HG03521 (cell line): ENCODE measurements around the gene CLCA4.
A peak's percentile ranks its signal among the peaks of the same experiment; 100 is the strongest.
"Not testable (repeated sequence)": the region's sequence is repeated elsewhere in the genome, so short reads cannot be mapped to it uniquely, and the experiment has no call there.

ENCODE experiments used
- ATAC-seq: cut with Tn5 transposase; IDR thresholded peaks from one replicate; pipeline ENCODE4 v1.9.1; 2021; ENCODE audit warnings: mild to moderate bottlenecking, moderate library complexity; ENCODE audit not compliant: unreplicated experiment

Gene CLCA4

GRCh38 chr1:86596741-86597290 is 49.9 kb downstream of the CLCA4 start:
- no peak for ATAC-seq

- ATAC-seq: not testable (repeated sequence)
Observed at GRCh38 chr1:86606080-86606479, 59.2 kb downstream of the CLCA4 start.

- no peak for ATAC-seq
Observed at GRCh38 chr1:86616433-86616832, 69.6 kb downstream of the CLCA4 start.

DNA sequence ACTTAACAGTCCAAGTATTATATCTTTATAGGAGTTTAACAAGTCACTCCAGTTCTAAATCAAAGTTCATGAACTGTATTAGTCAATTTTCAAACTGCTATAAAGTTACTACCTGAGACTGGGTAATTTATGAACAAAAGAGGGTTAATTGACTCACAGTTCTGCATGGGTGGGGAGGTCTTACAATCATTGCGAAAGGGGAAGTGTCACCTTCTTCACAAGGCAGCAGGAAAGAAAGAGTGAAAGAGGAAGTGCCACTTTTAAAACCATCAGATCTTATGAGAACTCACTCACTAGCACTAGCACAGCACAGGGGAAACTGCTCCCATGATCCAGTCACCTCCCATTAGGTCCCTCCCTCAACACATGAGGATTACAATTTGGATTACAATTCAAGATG is 70.0 kb downstream of the CLCA4 start:
- ATAC-seq: peak; percentile 100

- no peak for ATAC-seq
Observed at GRCh38 chr1:86618358-86618757, 71.5 kb downstream of the CLCA4 start.

DNA sequence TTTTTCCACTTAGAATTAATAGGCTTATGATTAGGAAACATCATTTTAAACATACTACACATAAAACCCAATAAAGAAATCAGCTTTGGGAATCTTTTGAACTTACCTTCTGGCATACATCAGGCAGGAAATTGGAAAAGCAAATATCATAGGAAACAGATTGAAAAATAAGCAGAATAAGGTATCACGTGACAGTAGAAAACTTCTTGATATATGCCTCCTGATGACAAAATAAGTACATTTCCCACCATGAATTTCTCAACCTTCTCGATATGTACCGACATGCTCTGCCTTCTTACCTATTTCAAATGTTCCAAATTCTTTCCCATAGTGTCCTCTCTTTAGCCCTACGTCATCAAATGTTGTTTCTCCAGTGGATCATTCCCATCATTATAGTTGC is 72.4 kb downstream of the CLCA4 start:
- no peak for ATAC-seq

GRCh38 chr1:86621286-86621685 is 74.4 kb downstream of the CLCA4 start:
- ATAC-seq: no peak
